PC-9 (cell line): Measurements from ENCODE around the gene ARHGAP40.

Source experiments
- EZH2 ChIP-seq: fragments of 200-600 bp; sonication (generic); IDR thresholded peaks from 2 replicates; pipeline ENCODE4 v1.8.0; 2017; ENCODE audit warnings: antibody characterized with exemption, low read depth
- TF ChIP-seq, protein P1 (sequence below): fragments of 200-600 bp; sonication (generic); conservative IDR thresholded peaks from 2 replicates; pipeline ENCODE4 v1.6.1; 2017; ENCODE audit warnings: mixed run types, antibody characterized with exemption, mild to moderate bottlenecking, moderate library complexity

DNA sequence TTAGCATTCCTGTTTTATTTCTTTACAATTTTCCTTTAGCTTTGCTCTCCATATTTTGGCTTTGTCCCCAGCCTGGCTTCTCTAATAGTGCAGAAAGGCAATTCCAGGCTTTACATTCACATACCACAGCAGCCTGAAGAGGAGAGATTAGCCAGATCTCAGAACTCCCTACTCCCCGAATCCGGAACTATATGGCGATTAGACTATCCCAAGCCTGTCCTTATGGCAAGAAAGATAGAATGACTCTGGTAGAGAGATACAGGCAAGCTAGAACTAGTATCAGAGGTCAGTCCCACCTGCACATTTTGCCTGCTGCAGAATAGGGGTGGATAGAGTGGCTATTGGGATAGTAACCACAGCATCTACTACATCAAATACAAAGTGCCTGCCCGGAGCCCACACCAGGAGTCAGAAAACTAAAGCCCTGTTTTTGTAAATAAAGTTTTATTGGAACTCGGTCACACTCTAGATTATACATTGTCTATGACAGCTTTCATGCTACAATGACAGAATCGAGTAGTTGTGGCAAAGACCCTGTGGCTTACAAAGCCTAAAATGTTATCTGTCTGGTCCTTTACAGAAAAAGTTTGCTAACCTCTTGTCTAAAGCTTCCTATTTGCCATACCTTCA lies 37.7 kb upstream of the ARHGAP40 start:
- TF ChIP-seq, protein P1, sequence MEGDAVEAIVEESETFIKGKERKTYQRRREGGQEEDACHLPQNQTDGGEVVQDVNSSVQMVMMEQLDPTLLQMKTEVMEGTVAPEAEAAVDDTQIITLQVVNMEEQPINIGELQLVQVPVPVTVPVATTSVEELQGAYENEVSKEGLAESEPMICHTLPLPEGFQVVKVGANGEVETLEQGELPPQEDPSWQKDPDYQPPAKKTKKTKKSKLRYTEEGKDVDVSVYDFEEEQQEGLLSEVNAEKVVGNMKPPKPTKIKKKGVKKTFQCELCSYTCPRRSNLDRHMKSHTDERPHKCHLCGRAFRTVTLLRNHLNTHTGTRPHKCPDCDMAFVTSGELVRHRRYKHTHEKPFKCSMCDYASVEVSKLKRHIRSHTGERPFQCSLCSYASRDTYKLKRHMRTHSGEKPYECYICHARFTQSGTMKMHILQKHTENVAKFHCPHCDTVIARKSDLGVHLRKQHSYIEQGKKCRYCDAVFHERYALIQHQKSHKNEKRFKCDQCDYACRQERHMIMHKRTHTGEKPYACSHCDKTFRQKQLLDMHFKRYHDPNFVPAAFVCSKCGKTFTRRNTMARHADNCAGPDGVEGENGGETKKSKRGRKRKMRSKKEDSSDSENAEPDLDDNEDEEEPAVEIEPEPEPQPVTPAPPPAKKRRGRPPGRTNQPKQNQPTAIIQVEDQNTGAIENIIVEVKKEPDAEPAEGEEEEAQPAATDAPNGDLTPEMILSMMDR = no peak
- no peak for TF ChIP-seq EZH2
